Vagina (tissue), 2 donors: Measurements from ENCODE around the gene PPEF1.
"Not testable (repeated sequence)": the region's sequence is repeated elsewhere in the genome, so short reads cannot be mapped to it uniquely, and the experiment has no call there.

Source experiments
- CTCF ChIP-seq, 3 experiments: fragments of 450-650 bp in 2 of 3; fragments of 200-600 bp in 1 of 3; sonication (generic) in 1 of 3; IDR thresholded peaks; one replicate each; pipeline ENCODE4 v1.5.1; 2017 to 2019; ENCODE audit warnings: antibody characterized with exemption in 3 of 3, mild to moderate bottlenecking in 2 of 3, moderate library complexity in 2 of 3
- POLR2A ChIP-seq, 2 donors: fragments of 450-650 bp; IDR thresholded peaks; one replicate each; pipeline ENCODE4 v1.6.1; 2017; ENCODE audit warnings: antibody characterized with exemption in 2 of 2, mild to moderate bottlenecking in 2 of 2, moderate library complexity in 2 of 2
- POLR2AphosphoS5 ChIP-seq, 2 donors: sonication (generic); formaldehyde crosslinking; IDR thresholded peaks; one replicate each; pipeline ENCODE4 v1.9.0; 2017; ENCODE audit warnings: antibody characterized with exemption in 2 of 2, mild to moderate bottlenecking in 2 of 2, low read depth in 1 of 2; ENCODE audit not compliant: insufficient read depth in 1 of 2

- not testable (repeated sequence) for TF ChIP-seq CTCF (IDR thresholded peaks at IDR 0.05); POLR2A (IDR thresholded peaks at IDR 0.05); POLR2AphosphoS5 (IDR thresholded peaks at IDR 0.05; ENCODE audit: insufficient read depth in 1 of 2, low read depth in 1 of 2)
These were observed 55.7 kb downstream of the PPEF1 start for GRCh38 chrX:18763106-18763505.
